ENCODE measurements around the gene N4BP3.

The N4BP3 gene

DNA sequence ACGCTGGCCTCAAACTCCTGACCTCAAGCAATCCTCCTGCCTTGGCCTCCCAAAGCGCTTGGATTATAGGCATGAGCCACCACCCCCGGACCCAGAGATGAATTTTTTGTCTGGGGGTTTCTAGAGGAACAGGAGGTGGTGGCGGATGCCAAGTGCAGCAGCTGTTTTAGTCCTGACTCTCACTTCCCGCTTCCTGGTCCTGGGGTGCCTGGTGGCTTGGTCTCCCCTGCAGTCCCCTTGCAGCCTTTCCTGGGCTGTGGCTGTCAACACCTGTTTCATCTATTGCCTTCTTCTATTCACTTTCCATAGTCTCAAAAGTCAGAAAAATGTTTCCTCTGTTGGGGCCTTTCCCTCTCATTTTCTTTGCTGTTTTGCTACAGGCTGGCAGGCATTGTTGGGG, 46.8 kb downstream of the N4BP3 start:
- Mint-ChIP-seq H3K27me3 (ENCODE audit: low read depth, poor library complexity) (peaks cover 34% of the 10 kb centered on the region), H3K9me3 (no peaks in the 10 kb centered on the region), H3K4me1 (peaks cover 6% of the 10 kb centered on the region), H3K36me3 (ENCODE audit: low read depth) (no peaks in the 10 kb centered on the region), H3K27ac (no peak overlapping the region), H3K4me3 (no peak overlapping the region)
- DNase-seq, result no peak
- TF ChIP-seq, protein P1, sequence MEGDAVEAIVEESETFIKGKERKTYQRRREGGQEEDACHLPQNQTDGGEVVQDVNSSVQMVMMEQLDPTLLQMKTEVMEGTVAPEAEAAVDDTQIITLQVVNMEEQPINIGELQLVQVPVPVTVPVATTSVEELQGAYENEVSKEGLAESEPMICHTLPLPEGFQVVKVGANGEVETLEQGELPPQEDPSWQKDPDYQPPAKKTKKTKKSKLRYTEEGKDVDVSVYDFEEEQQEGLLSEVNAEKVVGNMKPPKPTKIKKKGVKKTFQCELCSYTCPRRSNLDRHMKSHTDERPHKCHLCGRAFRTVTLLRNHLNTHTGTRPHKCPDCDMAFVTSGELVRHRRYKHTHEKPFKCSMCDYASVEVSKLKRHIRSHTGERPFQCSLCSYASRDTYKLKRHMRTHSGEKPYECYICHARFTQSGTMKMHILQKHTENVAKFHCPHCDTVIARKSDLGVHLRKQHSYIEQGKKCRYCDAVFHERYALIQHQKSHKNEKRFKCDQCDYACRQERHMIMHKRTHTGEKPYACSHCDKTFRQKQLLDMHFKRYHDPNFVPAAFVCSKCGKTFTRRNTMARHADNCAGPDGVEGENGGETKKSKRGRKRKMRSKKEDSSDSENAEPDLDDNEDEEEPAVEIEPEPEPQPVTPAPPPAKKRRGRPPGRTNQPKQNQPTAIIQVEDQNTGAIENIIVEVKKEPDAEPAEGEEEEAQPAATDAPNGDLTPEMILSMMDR (IDR thresholded peaks at IDR 0.05), result no peak

DNA sequence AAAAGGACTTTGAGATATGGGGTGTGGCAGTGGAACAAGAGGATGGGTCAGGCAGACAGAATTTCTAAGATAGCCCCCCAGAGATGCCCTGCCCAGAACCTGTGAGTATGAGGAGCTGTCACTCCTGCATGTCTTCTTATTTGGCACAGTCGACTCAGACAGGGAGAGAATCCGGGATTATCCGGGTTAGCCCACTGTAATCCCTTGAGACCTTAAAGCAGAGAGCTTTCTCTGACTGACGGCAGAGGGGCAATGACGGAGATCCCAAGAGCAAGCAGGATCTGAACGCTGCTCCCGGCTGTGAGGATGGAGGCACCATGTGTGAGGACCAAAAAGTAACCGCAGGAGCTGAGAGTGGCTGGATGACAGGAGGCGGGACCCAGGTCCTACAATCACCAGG, 49.1 kb downstream of the N4BP3 start:
- no peak overlapping the region for H3K27ac Mint-ChIP-seq
- H3K36me3 Mint-ChIP-seq (ENCODE audit: low read depth), result no peaks in the 10 kb centered on the region
- no peak overlapping the region for H3K4me3 Mint-ChIP-seq
- TF ChIP-seq, protein P1 (IDR thresholded peaks at IDR 0.05), result no peak
- no peaks in the 10 kb centered on the region for H3K9me3 Mint-ChIP-seq
- H3K27me3 Mint-ChIP-seq (ENCODE audit: low read depth, poor library complexity), result peaks cover 34% of the 10 kb centered on the region
- peaks cover 6% of the 10 kb centered on the region for H3K4me1 Mint-ChIP-seq
- DNase-seq, result no peak

DNA sequence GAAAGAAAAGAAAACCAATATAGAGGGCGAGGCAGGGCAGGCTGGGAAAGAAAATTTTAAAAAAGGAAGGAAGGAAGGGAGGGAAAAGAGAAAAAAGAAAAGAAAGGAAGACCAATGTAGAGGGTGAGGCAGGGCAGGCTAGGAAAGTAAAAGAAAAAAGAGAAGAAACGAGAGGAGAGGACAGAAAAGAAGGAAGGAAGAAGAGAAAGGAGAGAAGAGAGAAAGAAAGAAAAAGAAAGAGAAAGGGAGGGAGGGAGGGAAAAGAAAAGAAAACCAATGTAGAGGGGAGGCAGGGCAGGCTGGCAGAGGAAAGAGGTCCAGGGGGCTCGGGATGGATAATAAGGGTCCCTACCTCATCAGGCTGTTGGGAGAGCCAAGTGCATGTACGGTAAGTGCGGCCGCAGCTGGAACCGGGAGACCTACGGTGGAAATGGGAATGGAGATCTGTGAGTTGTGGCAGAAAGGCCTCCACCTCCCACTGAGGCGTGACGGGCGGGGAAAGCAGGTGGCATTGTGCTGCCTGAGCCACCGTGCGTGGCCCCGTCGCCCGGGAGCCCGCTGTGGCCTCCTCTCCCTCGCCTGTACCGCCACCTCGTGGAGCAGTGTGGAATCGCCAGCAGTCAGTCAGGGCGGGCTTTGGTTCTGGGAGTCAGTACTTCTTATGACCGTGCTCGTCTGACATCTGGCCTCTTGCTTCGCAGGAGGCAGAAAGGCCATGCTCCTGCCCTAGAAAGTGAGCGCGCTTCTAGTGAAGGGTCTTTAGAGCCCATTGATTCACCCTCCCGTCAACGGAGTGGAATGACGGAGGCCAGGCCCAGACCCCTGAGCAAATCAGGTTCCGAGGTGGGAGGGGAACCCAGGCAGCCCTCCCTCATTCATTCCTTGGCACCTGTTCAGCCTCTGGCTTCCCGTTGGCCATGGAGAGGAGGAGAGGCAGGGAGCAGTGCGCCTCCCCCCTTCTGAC, 50.7 kb downstream of the N4BP3 start:
- H3K9me3 Mint-ChIP-seq, result no peaks in the 10 kb centered on the region
- H3K27me3 Mint-ChIP-seq (ENCODE audit: low read depth, poor library complexity), result peaks cover 40% of the 10 kb centered on the region
- H3K27ac Mint-ChIP-seq, result no peak overlapping the region
- H3K4me1 Mint-ChIP-seq, result peaks cover 6% of the 10 kb centered on the region
- no peaks in the 10 kb centered on the region for H3K36me3 Mint-ChIP-seq (ENCODE audit: low read depth)
- H3K4me3 Mint-ChIP-seq, result peak overlapping the region; percentile 52
- DNase-seq, result peak; percentile 96
- TF ChIP-seq, protein P1 (IDR thresholded peaks at IDR 0.05), result peak; percentile 98

DNA sequence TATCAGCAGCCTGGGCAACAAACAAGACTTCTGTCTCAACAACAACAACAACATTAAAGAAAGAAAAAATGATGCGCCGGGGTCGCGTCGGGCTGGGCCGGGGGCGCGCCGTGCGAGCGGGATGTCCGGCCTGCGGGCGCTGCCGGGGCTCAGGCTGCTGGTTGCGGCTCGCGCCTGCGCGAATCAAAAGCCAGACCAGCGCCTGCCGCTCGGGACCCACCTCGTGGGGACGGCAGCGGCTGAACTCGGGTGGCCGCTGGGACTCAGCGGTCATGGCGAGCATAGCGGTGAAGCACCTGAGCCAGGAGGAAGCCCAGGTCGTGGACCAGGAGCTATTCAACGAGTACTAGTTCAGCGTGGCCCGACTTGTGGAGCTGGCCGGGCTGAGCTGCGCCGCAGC, 52.2 kb downstream of the N4BP3 start:
- Mint-ChIP-seq H3K9me3 (no peaks in the 10 kb centered on the region), H3K4me1 (peaks cover 6% of the 10 kb centered on the region), H3K4me3 (no peak overlapping the region), H3K27ac (no peak overlapping the region), H3K27me3 (ENCODE audit: low read depth, poor library complexity) (peaks cover 54% of the 10 kb centered on the region), H3K36me3 (ENCODE audit: low read depth) (no peaks in the 10 kb centered on the region)
- TF ChIP-seq, protein P1 (IDR thresholded peaks at IDR 0.05), result no peak
- DNase-seq, result no peak

DNA sequence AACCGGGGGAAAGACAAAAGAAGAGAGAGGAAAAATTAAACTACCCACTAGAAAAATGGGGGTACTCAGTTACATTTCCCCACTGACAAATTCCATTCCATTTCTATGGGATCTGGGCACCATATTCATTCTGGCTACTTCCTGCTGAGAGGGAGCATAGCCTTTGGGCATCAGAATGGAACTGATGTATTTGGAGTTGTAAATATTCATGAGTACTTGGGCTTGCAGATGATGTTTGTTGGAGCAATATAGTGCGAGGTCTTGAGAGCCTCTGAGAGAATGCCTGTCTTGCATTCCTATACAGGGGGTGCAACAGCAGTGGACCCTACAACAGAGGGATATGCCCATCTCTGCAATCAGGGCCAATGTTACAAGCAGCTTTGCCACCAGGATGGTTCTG, 57.1 kb downstream of the N4BP3 start:
- Mint-ChIP-seq H3K36me3 (ENCODE audit: low read depth) (no peaks in the 10 kb centered on the region), H3K9me3 (no peaks in the 10 kb centered on the region), H3K4me3 (no peak overlapping the region), H3K27me3 (ENCODE audit: low read depth, poor library complexity) (peaks cover 25% of the 10 kb centered on the region), H3K27ac (no peak overlapping the region), H3K4me1 (no peaks in the 10 kb centered on the region)
- TF ChIP-seq, protein P1 (IDR thresholded peaks at IDR 0.05), result no peak
- DNase-seq, result no peak

DNA sequence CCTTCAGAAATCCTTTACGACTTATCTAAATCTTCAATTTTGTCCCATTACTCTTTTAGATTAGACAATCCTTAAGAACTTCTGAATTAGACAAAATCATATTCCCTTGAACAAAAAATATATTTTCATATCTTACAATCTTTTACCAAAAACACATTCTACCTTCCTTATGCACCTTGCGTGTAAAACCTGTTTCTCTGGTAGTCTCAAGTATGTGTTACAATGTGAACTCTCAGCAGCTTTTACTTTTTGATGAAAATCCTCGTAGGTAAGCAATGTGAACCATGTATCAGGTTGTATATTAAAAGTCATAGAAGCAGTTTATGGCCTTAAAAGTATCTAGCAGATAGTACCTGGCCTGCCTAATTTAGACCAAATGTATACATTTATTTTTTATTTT, 61.1 kb downstream of the N4BP3 start:
- no peak for DNase-seq

More for the DNA sequence above, 61.1 kb downstream of the N4BP3 start:
- TF ChIP-seq, protein P1 (IDR thresholded peaks at IDR 0.05), result no peak
- Mint-ChIP-seq H3K9me3 (peaks cover 7% of the 10 kb centered on the region), H3K4me3 (no peak overlapping the region), H3K36me3 (ENCODE audit: low read depth) (no peaks in the 10 kb centered on the region), H3K27ac (no peak overlapping the region), H3K4me1 (no peaks in the 10 kb centered on the region), H3K27me3 (ENCODE audit: low read depth, poor library complexity) (peaks cover 15% of the 10 kb centered on the region)
